OCI-LY7 (cell line): ENCODE data around the gene AP5M1. TPM values are rescaled to one million over a fixed set of nuclear protein-coding genes. Genes with fewer than 3 reads are reported as not detected.

Experiments used
- BruUV-seq: library from RNA; stranded (reverse); fragments of 400-500 nt; replicated peaks from 2 replicates; lab custom pipeline; 2021; lab: Mats Ljungman, UMichigan
- CTCF ChIA-PET: fragments of 300-600 bp; sonication (Branson Sonifier 250); formaldehyde crosslinking; loops from one replicate; lab custom pipeline; 2022; ENCODE audit warnings: antibody characterized with exemption; ENCODE audit not compliant: unreplicated experiment; lab: Charles Lee
- POLR2A ChIA-PET: fragments of 300-600 bp; sonication (Branson Sonifier 250); formaldehyde crosslinking; loops from one replicate; lab custom pipeline; 2022; ENCODE audit warnings: antibody characterized with exemption; lab: Charles Lee
- DNase-seq: peaks from one replicate; pipeline ENCODE4 v3.0.0-alpha.2; 2015; ENCODE audit warnings: low spot score
- H2AFZ ChIP-seq: fragments of 200-600 bp; sonication (generic), shearing (Covaris generic); 2 replicates; pipeline ENCODE4 v1.6.1; 2014; ENCODE audit warnings: mild to moderate bottlenecking, antibody characterized with exemption, low read length, moderate library complexity
- H3K27ac ChIP-seq: fragments of 200-600 bp; sonication (generic); 2 replicates; pipeline ENCODE4 v1.5.1; 2014; ENCODE audit warnings: mixed run types, low read depth, mild to moderate bottlenecking, moderate library complexity, low read length, inconsistent platforms; ENCODE audit not compliant: poor library complexity, severe bottlenecking
- H3K36me3 ChIP-seq: fragments of 200-600 bp; sonication (generic); 2 replicates; pipeline ENCODE4 v1.6.1; 2014; ENCODE audit warnings: mild to moderate bottlenecking, antibody characterized with exemption, low read length, moderate library complexity, mixed read lengths; ENCODE audit not compliant: insufficient read depth
- H3K4me1 ChIP-seq: fragments of 200-600 bp; sonication (generic); 2 replicates; pipeline ENCODE4 v1.5.1; 2014; ENCODE audit warnings: mild to moderate bottlenecking, low read length; ENCODE audit not compliant: insufficient read depth, poor library complexity, severe bottlenecking
- H3K4me2 ChIP-seq: fragments of 200-600 bp; sonication (generic); 2 replicates; pipeline ENCODE4 v1.6.1; 2014; ENCODE audit warnings: mild to moderate bottlenecking, low read length
- H3K4me3 ChIP-seq: fragments of 200-600 bp; sonication (generic); 2 replicates; pipeline ENCODE4 v1.5.1; 2014; ENCODE audit warnings: mild to moderate bottlenecking, low read depth, low read length; ENCODE audit not compliant: poor library complexity, severe bottlenecking
- H3K79me2 ChIP-seq: fragments of 200-600 bp; sonication (generic); 2 replicates; pipeline ENCODE4 v1.6.1; 2016; ENCODE audit warnings: low read depth, mild to moderate bottlenecking, low read length, moderate library complexity, mixed read lengths; ENCODE audit not compliant: insufficient read depth
- H3K9me2 ChIP-seq: fragments of 200-600 bp; sonication (generic); 2 replicates; pipeline ENCODE4 v1.6.1; 2016; ENCODE audit warnings: mild to moderate bottlenecking, low read length, mixed read lengths; ENCODE audit not compliant: insufficient read depth
- H3K9me3 ChIP-seq: fragments of 200-600 bp; sonication (generic); 2 replicates; pipeline ENCODE4 v1.6.1; 2014; ENCODE audit warnings: mild to moderate bottlenecking, mixed run types, low read length, mixed read lengths
- H4K20me1 ChIP-seq: fragments of 200-600 bp; sonication (generic); 2 replicates; pipeline ENCODE4 v1.6.1; 2014; ENCODE audit warnings: mild to moderate bottlenecking, antibody characterized with exemption, low read length, moderate library complexity, mixed read lengths; ENCODE audit not compliant: insufficient read depth
- CTCF ChIP-seq: fragments of 200-600 bp; sonication (generic); conservative IDR thresholded peaks from 2 replicates; pipeline ENCODE4 v1.5.1; 2014; ENCODE audit warnings: mild to moderate bottlenecking, antibody characterized with exemption, low read length, moderate library complexity, mixed read lengths
- EZH2phosphoT487 ChIP-seq: fragments of 200-600 bp; sonication (generic); IDR thresholded peaks from 2 replicates; pipeline ENCODE4 v1.6.1; 2018; ENCODE audit warnings: low read depth, borderline replicate concordance, mild to moderate bottlenecking, mixed run types, antibody characterized with exemption, low read length, moderate library complexity, mixed read lengths
- intact Hi-C: fragments of 100-400 bp; cut with micrococcal nuclease; formaldehyde crosslinking; loops from one replicate; pipeline ENCODE4 v1.10.0; 2022; ENCODE audit not compliant: unreplicated experiment
- total RNA-seq, 2 experiments: library from RNA; depleted of rRNA in 1 of 2; stranded (reverse); fragments of >200 nt in 1 of 2; shearing (Covaris generic) in 1 of 2; gene quantifications; 2 replicates each; pipeline ENCODE4 v1.2.3, GENCODE V29; 2014 to 2022

AP5M1 gene
- total RNA-seq, 2 experiments from 2014 or later = 13.3 to 50.4 TPM

- Histone ChIP-seq H3K4me3 (no peak overlapping the region), H3K9me3 (no peaks in the 10 kb centered on the region), H3K27ac (no peak overlapping the region), H3K9me2 (no peaks in the 10 kb centered on the region), H2AFZ (no peak overlapping the region), H4K20me1 (0 out of 2 replicates have a peak, but pooled peaks cover 4% of the 10 kb centered on the region), H3K4me1 (no peaks in the 10 kb centered on the region), H3K4me2 (no peak overlapping the region), H3K79me2 (peaks cover 91% of the 10 kb centered on the region), H3K36me3 (peaks cover 50% of the 10 kb centered on the region)
- intact Hi-C loops = no loop called here
- no peak for TF ChIP-seq CTCF
- TF ChIP-seq EZH2phosphoT487 = no peak
- no peak for DNase-seq
- CTCF ChIA-PET = no interaction called here
- no TSS peak for BruUV-seq
- POLR2A ChIA-PET = interaction anchor here (0.9 kb wide), 1 partner anchor 11 kb away, joined by 4 read pairs; no protein-coding TSS in a partner anchor
Observed at GRCh38 chr14:57259672-57260071, 9.1 kb upstream of the AP5M1 start.

- H3K4me3 ChIP-seq = no peak overlapping the region
- peaks cover 30% of the 10 kb centered on the region for H3K36me3 ChIP-seq
- no peak for DNase-seq
- H4K20me1 ChIP-seq = peaks cover 19% of the 10 kb centered on the region
- ChIA-PET CTCF (no interaction called here), POLR2A (interaction anchor here (0.6 kb wide), 1 partner anchor 64 kb away, joined by 3 read pairs; no protein-coding TSS in a partner anchor)
- H3K79me2 ChIP-seq = peaks cover 93% of the 10 kb centered on the region
- no peak overlapping the region for H3K4me2 ChIP-seq
- no TSS peak for BruUV-seq
- H3K9me2 ChIP-seq = no peaks in the 10 kb centered on the region
- no peak overlapping the region for H2AFZ ChIP-seq
- H3K27ac ChIP-seq = no peak overlapping the region
- no peaks in the 10 kb centered on the region for H3K9me3 ChIP-seq
- intact Hi-C loops = no loop called here
- H3K4me1 ChIP-seq = peaks cover 14% of the 10 kb centered on the region
- no peak for TF ChIP-seq CTCF
- TF ChIP-seq EZH2phosphoT487 = no peak
Observed at GRCh38 chr14:57261604-57262003, 7.2 kb upstream of the AP5M1 start.

GRCh38 chr14:57262117-57262516, 6.7 kb upstream of the AP5M1 start:
- ChIA-PET CTCF (no interaction called here), POLR2A (interaction anchor here (0.6 kb wide), 1 partner anchor 64 kb away, joined by 3 read pairs; no protein-coding TSS in a partner anchor)
- H3K27ac ChIP-seq = no peak overlapping the region
- no peak overlapping the region for H2AFZ ChIP-seq
- no peak for DNase-seq
- no peaks in the 10 kb centered on the region for H3K9me2 ChIP-seq
- TF ChIP-seq EZH2phosphoT487 = no peak
- TF ChIP-seq CTCF = no peak
- BruUV-seq = no TSS peak
- intact Hi-C loops = no loop called here
- H3K79me2 ChIP-seq = peaks cover 93% of the 10 kb centered on the region
- H3K36me3 ChIP-seq = peaks cover 25% of the 10 kb centered on the region
- H3K4me2 ChIP-seq = no peak overlapping the region
- H4K20me1 ChIP-seq = peaks cover 23% of the 10 kb centered on the region
- H3K9me3 ChIP-seq = no peaks in the 10 kb centered on the region
- peaks cover 19% of the 10 kb centered on the region for H3K4me1 ChIP-seq
- no peak overlapping the region for H3K4me3 ChIP-seq
